MV-4-11 (cell line): ENCODE data around the gene NRXN3.

Experiments
- DNase-seq: peaks from one replicate; lab custom pipeline; 2025; lab: John Stamatoyannopoulos, UW

Gene NRXN3

GRCh38 chr14:79480212-79480611 is 1310.0 kb downstream of the NRXN3 start:
- DNase-seq: no peak

GRCh38 chr14:79482825-79483224 is 1312.7 kb downstream of the NRXN3 start:
- DNase-seq: no peak

GRCh38 chr14:79483477-79484388 is 1313.6 kb downstream of the NRXN3 start:
- DNase-seq: no peak

- DNase-seq: no peak
Measured at GRCh38 chr14:79487632-79488031, 1317.5 kb downstream of the NRXN3 start.

- DNase-seq: no peak
Measured at GRCh38 chr14:79491161-79491560, 1321.0 kb downstream of the NRXN3 start.

GRCh38 chr14:79493081-79493645 is 1323.0 kb downstream of the NRXN3 start:
- DNase-seq: no peak

GRCh38 chr14:79496701-79497100 is 1326.5 kb downstream of the NRXN3 start:
- DNase-seq: no peak

- DNase-seq: no peak
Measured at GRCh38 chr14:79500489-79500888, 1330.3 kb downstream of the NRXN3 start.

GRCh38 chr14:79502136-79502750 is 1332.1 kb downstream of the NRXN3 start:
- no peak for DNase-seq

- no peak for DNase-seq
Measured at GRCh38 chr14:79502751-79503148, 1332.6 kb downstream of the NRXN3 start.

GRCh38 chr14:79510659-79511058 is 1340.5 kb downstream of the NRXN3 start:
- DNase-seq: no peak

- no peak for DNase-seq
Measured at GRCh38 chr14:79511146-79511545, 1341.0 kb downstream of the NRXN3 start.

- no peak for DNase-seq
Measured at GRCh38 chr14:79513446-79513845, 1343.3 kb downstream of the NRXN3 start.

GRCh38 chr14:79514700-79515099 is 1344.5 kb downstream of the NRXN3 start:
- no peak for DNase-seq

GRCh38 chr14:79515158-79515557 is 1345.0 kb downstream of the NRXN3 start:
- no peak for DNase-seq

- no peak for DNase-seq
Measured at GRCh38 chr14:79516009-79516408, 1345.8 kb downstream of the NRXN3 start.

GRCh38 chr14:79525416-79525815 is 1355.2 kb downstream of the NRXN3 start:
- no peak for DNase-seq

- no peak for DNase-seq
Measured at GRCh38 chr14:79528828-79529416, 1358.7 kb downstream of the NRXN3 start.

- no peak for DNase-seq
Measured at GRCh38 chr14:79530555-79530954, 1360.4 kb downstream of the NRXN3 start.

- DNase-seq: no peak
Measured at GRCh38 chr14:79534703-79535353, 1364.7 kb downstream of the NRXN3 start.

- no peak for DNase-seq
Measured at GRCh38 chr14:79540394-79540793, 1370.2 kb downstream of the NRXN3 start.

- no peak for DNase-seq
Measured at GRCh38 chr14:79542121-79542520, 1371.9 kb downstream of the NRXN3 start.
